Measurements from ENCODE around the gene KLHL8. TPM values are rescaled to one million over a fixed set of nuclear protein-coding genes. Genes with fewer than 3 reads are reported as not detected.

KLHL8 gene
- total and polyA plus RNA-seq, 12 donors: 2.4 to 15.0 (median 11.7) TPM

DNA sequence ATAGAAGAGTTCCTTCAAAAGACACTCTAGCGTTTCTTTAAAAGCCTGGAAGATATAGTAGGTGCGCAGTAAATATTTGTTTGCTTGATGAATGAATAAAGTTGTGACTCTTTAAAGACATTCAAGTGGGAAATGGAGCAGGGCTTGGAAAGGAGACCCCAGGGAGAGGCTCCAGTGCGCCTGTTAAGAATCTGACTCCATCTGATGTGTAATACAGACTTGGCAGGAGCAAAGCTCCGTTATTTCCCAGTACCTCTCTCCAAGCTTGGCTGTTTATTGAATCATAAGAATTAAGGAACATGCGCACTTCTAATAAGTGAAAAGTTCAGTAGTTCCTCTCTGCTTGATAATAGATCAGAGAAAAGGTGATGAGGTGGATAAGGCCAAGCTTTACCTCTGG, 18.8 kb upstream of the KLHL8 start:
- Histone ChIP-seq H3K9me3 (peaks cover 0 to 25% (median 15%) of the 10 kb centered on the region in 11 donors), H3K27me3 (no peaks in the 10 kb centered on the region), H3K4me3 (peak overlapping the region in 1 of 10 donors; percentile 12), H3K4me1 (peaks cover 0 to 25% (median 13%) of the 10 kb centered on the region in 9 donors), H3K36me3 (no peaks in the 10 kb centered on the region), H3K27ac (peak overlapping the region in 2 of 10 donors; percentile 52 to 59)
- TF ChIP-seq, protein P1, sequence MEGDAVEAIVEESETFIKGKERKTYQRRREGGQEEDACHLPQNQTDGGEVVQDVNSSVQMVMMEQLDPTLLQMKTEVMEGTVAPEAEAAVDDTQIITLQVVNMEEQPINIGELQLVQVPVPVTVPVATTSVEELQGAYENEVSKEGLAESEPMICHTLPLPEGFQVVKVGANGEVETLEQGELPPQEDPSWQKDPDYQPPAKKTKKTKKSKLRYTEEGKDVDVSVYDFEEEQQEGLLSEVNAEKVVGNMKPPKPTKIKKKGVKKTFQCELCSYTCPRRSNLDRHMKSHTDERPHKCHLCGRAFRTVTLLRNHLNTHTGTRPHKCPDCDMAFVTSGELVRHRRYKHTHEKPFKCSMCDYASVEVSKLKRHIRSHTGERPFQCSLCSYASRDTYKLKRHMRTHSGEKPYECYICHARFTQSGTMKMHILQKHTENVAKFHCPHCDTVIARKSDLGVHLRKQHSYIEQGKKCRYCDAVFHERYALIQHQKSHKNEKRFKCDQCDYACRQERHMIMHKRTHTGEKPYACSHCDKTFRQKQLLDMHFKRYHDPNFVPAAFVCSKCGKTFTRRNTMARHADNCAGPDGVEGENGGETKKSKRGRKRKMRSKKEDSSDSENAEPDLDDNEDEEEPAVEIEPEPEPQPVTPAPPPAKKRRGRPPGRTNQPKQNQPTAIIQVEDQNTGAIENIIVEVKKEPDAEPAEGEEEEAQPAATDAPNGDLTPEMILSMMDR (IDR thresholded peaks at IDR 0.05): no peak
- ATAC-seq: no peak
- WGBS, 2 donors: 79 to 82% methylated on average over 5 of the region's 5 CpGs
- intact Hi-C loops (cut with DNase I): loop anchor here in 6 of 10 donors (5.0 to 10.0 kb wide), 4 partner anchors 87 to 744 kb away; no protein-coding TSS in a partner anchor
- no peak for DNase-seq

DNA sequence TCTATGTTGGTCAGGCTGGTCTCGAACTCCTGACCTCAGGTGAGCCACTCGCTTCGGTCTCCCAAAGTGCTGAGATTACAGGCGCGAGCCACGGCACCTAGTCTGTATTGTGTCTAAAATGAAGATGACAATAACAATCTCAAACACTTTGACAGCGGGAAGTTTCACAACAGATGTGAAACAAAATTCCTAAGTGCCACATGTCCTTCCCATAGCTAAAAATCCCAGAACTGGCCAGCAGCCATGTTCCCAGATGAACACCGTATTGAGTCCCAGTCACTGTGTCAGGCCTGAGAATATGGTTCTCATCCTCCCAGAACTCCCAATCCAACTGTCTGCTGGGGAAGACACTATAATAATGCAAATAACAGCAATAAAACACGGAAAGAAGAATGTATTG, 16.4 kb upstream of the KLHL8 start:
- Histone ChIP-seq H3K4me3 (no peak overlapping the region), H3K27ac (no peak overlapping the region), H3K9me3 (peaks cover 0 to 2% (median under 1%) of the 10 kb centered on the region in 11 donors), H3K27me3 (no peaks in the 10 kb centered on the region), H3K36me3 (no peaks in the 10 kb centered on the region), H3K4me1 (peaks cover 0 to 25% (median 13%) of the 10 kb centered on the region in 9 donors)
- TF ChIP-seq, protein P1 (IDR thresholded peaks at IDR 0.05): no peak
- DNase-seq (no peak), ATAC-seq (no peak)
- WGBS, 2 donors: 78 to 79% methylated on average over 9 of the region's 9 CpGs
- intact Hi-C loops (cut with DNase I): loop anchor here in 7 of 10 donors (1.0 to 10.0 kb wide), 5 partner anchors 85 to 742 kb away; no protein-coding TSS in a partner anchor

DNA sequence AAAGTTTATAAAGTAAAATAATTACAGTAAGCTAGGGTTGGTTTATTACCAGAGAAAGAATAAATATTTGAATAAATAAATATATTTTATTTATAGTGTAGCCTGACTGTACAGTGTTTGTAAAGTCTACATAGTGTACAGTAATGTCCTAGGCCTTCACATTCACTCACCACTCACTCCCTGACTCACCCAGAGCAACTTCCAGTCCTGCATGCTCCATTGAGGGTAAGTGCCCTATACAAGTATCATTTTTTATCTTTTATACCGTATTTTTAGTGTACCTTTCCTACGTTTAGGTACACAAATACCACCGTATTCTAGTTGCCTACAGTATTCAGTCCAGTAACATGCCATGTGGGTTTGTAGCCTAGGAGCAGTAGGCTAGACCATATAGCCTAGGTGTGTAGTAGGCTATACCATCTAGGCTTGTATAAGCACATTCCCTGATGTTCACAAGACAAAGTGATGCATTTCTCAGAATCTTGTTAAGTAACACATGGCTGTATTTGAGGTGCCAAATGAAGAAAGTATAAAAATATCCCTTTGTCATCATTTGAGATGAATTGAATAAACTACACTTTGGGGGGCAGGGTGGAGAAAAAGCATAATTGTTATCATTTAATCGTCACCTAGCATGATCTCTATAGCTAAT, 14.7 kb upstream of the KLHL8 start:
- TF ChIP-seq, protein P1 (IDR thresholded peaks at IDR 0.05): no peak
- intact Hi-C loops (cut with DNase I): loop anchor here in 9 of 10 donors (1.0 to 10.0 kb wide), 8 partner anchors 83 to 740 kb away; no protein-coding TSS in a partner anchor
- peak overlapping the region in 1 of 10 donors; percentile 71 for H3K27ac ChIP-seq

DNA sequence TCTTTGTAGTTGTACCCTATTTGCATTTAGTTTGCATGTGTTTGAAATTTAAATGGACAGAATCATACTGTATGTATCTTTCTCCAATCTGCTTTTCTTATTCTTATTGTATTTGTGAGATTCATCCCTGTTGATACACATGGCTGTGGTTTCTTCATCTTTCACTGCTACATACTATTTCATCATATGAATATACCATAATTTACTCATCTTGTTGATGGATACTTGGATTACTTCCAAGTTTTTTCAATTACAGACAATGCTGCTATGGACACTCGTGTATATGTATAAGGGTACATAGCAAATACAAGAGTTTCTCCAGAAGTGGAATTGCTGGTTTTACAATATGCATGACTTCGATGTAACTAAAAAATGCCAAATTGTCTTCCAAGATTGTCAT, 11.8 kb upstream of the KLHL8 start:
- Histone ChIP-seq H3K9me3 (no peaks in the 10 kb centered on the region), H3K27me3 (no peaks in the 10 kb centered on the region), H3K4me1 (peaks cover 0 to 5% (median 0%) of the 10 kb centered on the region in 9 donors), H3K4me3 (no peak overlapping the region), H3K36me3 (no peaks in the 10 kb centered on the region), H3K27ac (no peak overlapping the region)
- 80 to 83% methylated on average over 2 of the region's 2 CpGs for WGBS, 2 donors
- intact Hi-C loops (cut with DNase I): loop anchor here in 6 of 10 donors (5.0 to 10.0 kb wide), 4 partner anchors 80 to 737 kb away; no protein-coding TSS in a partner anchor
- TF ChIP-seq, protein P1 (IDR thresholded peaks at IDR 0.05): no peak
- ATAC-seq (no peak), DNase-seq (no peak)

More for the DNA sequence above, 14.7 kb upstream of the KLHL8 start:
- 54 to 58% methylated on average over 4 of the region's 4 CpGs for WGBS, 2 donors
- ATAC-seq (no peak), DNase-seq (no peak)
- Histone ChIP-seq H3K4me1 (peaks cover 0 to 15% (median 7%) of the 10 kb centered on the region in 9 donors), H3K27me3 (no peaks in the 10 kb centered on the region), H3K4me3 (peak overlapping the region; percentile 9 to 57 (median 54)), H3K36me3 (no peaks in the 10 kb centered on the region), H3K9me3 (no peaks in the 10 kb centered on the region)

Measured in heart right ventricle (tissue), 16 donors.